IPS-15b (cell line): ENCODE data around the gene MZT1.

Source experiments
- H3K27me3 ChIP-seq: one replicate; pipeline ENCODE4 v1.6.1; 2013; ENCODE audit warnings: low read length; ENCODE audit not compliant: control insufficient read depth, insufficient read depth
- H3K36me3 ChIP-seq: one replicate; pipeline ENCODE4 v1.6.1; 2013; ENCODE audit warnings: low read length; ENCODE audit not compliant: control insufficient read depth, insufficient read depth
- H3K4me1 ChIP-seq: one replicate; pipeline ENCODE4 v1.6.1; 2013; ENCODE audit warnings: mild to moderate bottlenecking, low read length; ENCODE audit not compliant: control insufficient read depth, insufficient read depth
- H3K4me3 ChIP-seq: one replicate; pipeline ENCODE4 v1.5.1; 2013; ENCODE audit warnings: low read depth, low read length
- H3K9ac ChIP-seq: one replicate; pipeline ENCODE4 v1.6.1; 2013; ENCODE audit warnings: low read depth, mild to moderate bottlenecking, low read length
- H3K9me3 ChIP-seq: one replicate; pipeline ENCODE4 v1.6.1; 2013; ENCODE audit warnings: mild to moderate bottlenecking, low read length; ENCODE audit not compliant: control insufficient read depth, insufficient read depth

Gene MZT1

DNA sequence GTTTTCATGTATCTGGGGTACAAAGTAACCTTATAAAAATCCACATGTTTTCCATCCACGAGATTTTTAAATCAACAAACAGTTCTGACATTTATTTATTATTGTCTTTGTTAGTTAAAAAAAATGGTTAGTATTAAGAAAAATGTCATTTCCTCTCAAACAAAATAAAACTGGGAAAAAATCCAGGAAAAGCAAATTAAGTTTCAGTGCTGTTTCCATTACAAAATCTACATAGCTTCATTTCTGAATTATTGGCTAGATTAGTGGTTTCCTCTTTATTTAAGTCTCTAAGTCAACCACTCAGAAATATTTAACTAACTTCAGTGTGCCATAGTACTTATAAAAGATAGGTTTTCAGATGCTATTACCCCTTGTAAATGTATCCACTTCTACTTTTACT, 49.1 kb downstream of the MZT1 start:
- H3K27me3 ChIP-seq: no peaks in the 10 kb centered on the region

GRCh38 chr13:72677431-72677830, 50.0 kb downstream of the MZT1 start:
- Histone ChIP-seq H3K4me1 (peaks cover 2% of the 10 kb centered on the region), H3K27me3 (no peaks in the 10 kb centered on the region), H3K9ac (no peak overlapping the region), H3K36me3 (no peaks in the 10 kb centered on the region), H3K9me3 (no peaks in the 10 kb centered on the region), H3K4me3 (no peak overlapping the region)

More for the DNA sequence above, 49.1 kb downstream of the MZT1 start:
- Histone ChIP-seq H3K36me3 (no peaks in the 10 kb centered on the region), H3K9me3 (no peaks in the 10 kb centered on the region), H3K4me3 (no peak overlapping the region), H3K4me1 (peaks cover 2% of the 10 kb centered on the region), H3K9ac (no peak overlapping the region)

DNA sequence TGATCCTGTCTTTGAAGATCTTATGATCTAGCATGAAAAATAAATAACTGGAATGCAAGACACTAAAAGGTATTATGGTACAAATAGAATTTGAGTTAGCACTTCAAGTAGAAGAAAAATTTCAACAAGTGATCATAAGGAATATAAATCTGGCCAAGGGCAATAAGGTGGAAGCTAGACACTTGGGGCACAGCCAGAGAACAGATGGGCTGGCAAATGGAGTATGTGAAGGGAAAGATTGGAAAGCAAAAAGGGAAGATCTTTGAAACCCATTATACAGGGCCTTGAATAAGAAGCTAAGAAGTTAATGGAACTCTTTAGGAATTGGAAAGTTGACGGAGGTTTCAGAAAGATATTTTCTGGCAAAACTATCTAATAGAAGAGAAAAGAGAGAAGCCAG, 61.0 kb downstream of the MZT1 start:
- Histone ChIP-seq H3K36me3 (no peaks in the 10 kb centered on the region), H3K4me1 (no peaks in the 10 kb centered on the region), H3K27me3 (no peaks in the 10 kb centered on the region)

DNA sequence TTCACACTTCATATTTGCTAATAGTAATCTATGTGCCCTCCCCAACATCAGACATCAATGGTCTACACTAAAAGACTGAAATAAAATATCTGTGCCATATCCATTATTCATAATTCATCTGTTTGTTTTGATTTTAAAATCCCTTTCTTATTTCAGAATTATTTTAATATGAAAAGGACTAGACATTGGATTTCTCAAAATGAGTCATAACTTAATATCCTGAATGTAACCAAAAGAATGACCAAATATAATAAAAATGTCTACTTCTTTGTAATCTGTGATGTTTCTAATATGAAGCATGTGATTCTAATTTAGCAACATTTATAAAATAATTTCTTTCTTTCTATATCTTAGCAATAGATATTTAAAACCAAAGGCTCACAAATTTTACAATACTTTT, 64.9 kb downstream of the MZT1 start:
- Histone ChIP-seq H3K9me3 (no peaks in the 10 kb centered on the region), H3K4me1 (no peaks in the 10 kb centered on the region), H3K36me3 (no peaks in the 10 kb centered on the region), H3K27me3 (no peaks in the 10 kb centered on the region), H3K4me3 (no peak overlapping the region), H3K9ac (no peak overlapping the region)

More for the DNA sequence above, 61.0 kb downstream of the MZT1 start:
- Histone ChIP-seq H3K9ac (no peak overlapping the region), H3K4me3 (no peak overlapping the region), H3K9me3 (no peaks in the 10 kb centered on the region)
